Measurements from ENCODE around the gene COX10.
"Not testable (repeated sequence)": the region's sequence is repeated elsewhere in the genome, so short reads cannot be mapped to it uniquely, and the experiment has no call there.

Gene COX10

GRCh38 chr17:14211246-14211645, 141.9 kb downstream of the COX10 start:
- Histone ChIP-seq H3K9me3 (ENCODE audit: control insufficient read depth, low read depth, low read length) (no peaks in the 10 kb centered on the region), H3K9ac (ENCODE audit: low read length) (no peak overlapping the region), H3K27me3 (ENCODE audit: control insufficient read depth, insufficient read depth, low read length) (no peaks in the 10 kb centered on the region), H3K4me3 (ENCODE audit: low read length) (no peak overlapping the region), H3K36me3 (ENCODE audit: control insufficient read depth, low read depth, low read length) (peaks cover 3% of the 10 kb centered on the region), H3K4me1 (ENCODE audit: control insufficient read depth, low read depth, low read length) (no peaks in the 10 kb centered on the region), H3K27ac (ENCODE audit: low read length) (no peak overlapping the region)

- Histone ChIP-seq H3K4me3 (ENCODE audit: low read length) (no peak overlapping the region), H3K4me1 (ENCODE audit: control insufficient read depth, low read depth, low read length) (no peaks in the 10 kb centered on the region), H3K36me3 (ENCODE audit: control insufficient read depth, low read depth, low read length) (peaks cover 3% of the 10 kb centered on the region), H3K9ac (ENCODE audit: low read length) (no peak overlapping the region), H3K27me3 (ENCODE audit: control insufficient read depth, insufficient read depth, low read length) (no peaks in the 10 kb centered on the region), H3K27ac (ENCODE audit: low read length) (no peak overlapping the region), H3K9me3 (ENCODE audit: control insufficient read depth, low read depth, low read length) (no peaks in the 10 kb centered on the region)
Observed at GRCh38 chr17:14211801-14212200, 142.5 kb downstream of the COX10 start.

- no peaks in the 10 kb centered on the region for H3K4me1 ChIP-seq (ENCODE audit: control insufficient read depth, low read depth, low read length)
- H3K4me3 ChIP-seq (ENCODE audit: low read length): no peak overlapping the region
- no peaks in the 10 kb centered on the region for H3K27me3 ChIP-seq (ENCODE audit: control insufficient read depth, insufficient read depth, low read length)
- no peak overlapping the region for H3K27ac ChIP-seq (ENCODE audit: low read length)
- H3K36me3 ChIP-seq (ENCODE audit: control insufficient read depth, low read depth, low read length): peaks cover 2% of the 10 kb centered on the region
- H3K9ac ChIP-seq (ENCODE audit: low read length): no peak overlapping the region
- no peaks in the 10 kb centered on the region for H3K9me3 ChIP-seq (ENCODE audit: control insufficient read depth, low read depth, low read length)
Observed at GRCh38 chr17:14212401-14212800, 143.1 kb downstream of the COX10 start.

- no peaks in the 10 kb centered on the region for H3K4me1 ChIP-seq (ENCODE audit: control insufficient read depth, low read depth, low read length)
- H3K9me3 ChIP-seq (ENCODE audit: control insufficient read depth, low read depth, low read length): no peaks in the 10 kb centered on the region
- no peak overlapping the region for H3K27ac ChIP-seq (ENCODE audit: low read length)
- no peaks in the 10 kb centered on the region for H3K27me3 ChIP-seq (ENCODE audit: control insufficient read depth, insufficient read depth, low read length)
- H3K4me3 ChIP-seq (ENCODE audit: low read length): no peak overlapping the region
- no peaks in the 10 kb centered on the region for H3K36me3 ChIP-seq (ENCODE audit: control insufficient read depth, low read depth, low read length)
- H3K9ac ChIP-seq (ENCODE audit: low read length): no peak overlapping the region
Observed at GRCh38 chr17:14214271-14214670, 145.0 kb downstream of the COX10 start.

DNA sequence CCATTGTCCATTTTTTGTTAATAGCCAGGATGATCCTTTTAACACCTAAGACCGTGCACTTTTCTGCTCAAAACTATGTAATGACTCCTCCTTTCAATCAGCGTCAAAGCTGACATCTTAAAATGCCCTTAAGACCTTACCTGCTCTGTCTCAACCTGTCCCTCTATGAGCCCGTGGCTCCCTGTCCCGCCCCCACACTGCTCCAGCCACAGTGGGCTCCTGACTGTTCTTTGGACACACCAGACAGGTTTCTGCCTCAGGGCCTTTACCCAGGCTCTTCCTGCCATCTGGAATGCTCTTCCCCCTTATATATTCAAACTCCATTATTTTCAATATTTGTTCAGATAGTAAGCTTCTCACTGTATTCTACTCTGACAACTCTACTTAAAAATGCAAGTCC, 153.3 kb downstream of the COX10 start:
- H3K27ac ChIP-seq (ENCODE audit: low read length): no peak overlapping the region
- H3K36me3 ChIP-seq (ENCODE audit: control insufficient read depth, low read depth, low read length): no peaks in the 10 kb centered on the region
- H3K4me1 ChIP-seq (ENCODE audit: control insufficient read depth, low read depth, low read length): no peaks in the 10 kb centered on the region
- H3K27me3 ChIP-seq (ENCODE audit: control insufficient read depth, insufficient read depth, low read length): no peaks in the 10 kb centered on the region
- no peak overlapping the region for H3K9ac ChIP-seq (ENCODE audit: low read length)
- H3K9me3 ChIP-seq (ENCODE audit: control insufficient read depth, low read depth, low read length): no peaks in the 10 kb centered on the region
- H3K4me3 ChIP-seq (ENCODE audit: low read length): no peak overlapping the region

DNA sequence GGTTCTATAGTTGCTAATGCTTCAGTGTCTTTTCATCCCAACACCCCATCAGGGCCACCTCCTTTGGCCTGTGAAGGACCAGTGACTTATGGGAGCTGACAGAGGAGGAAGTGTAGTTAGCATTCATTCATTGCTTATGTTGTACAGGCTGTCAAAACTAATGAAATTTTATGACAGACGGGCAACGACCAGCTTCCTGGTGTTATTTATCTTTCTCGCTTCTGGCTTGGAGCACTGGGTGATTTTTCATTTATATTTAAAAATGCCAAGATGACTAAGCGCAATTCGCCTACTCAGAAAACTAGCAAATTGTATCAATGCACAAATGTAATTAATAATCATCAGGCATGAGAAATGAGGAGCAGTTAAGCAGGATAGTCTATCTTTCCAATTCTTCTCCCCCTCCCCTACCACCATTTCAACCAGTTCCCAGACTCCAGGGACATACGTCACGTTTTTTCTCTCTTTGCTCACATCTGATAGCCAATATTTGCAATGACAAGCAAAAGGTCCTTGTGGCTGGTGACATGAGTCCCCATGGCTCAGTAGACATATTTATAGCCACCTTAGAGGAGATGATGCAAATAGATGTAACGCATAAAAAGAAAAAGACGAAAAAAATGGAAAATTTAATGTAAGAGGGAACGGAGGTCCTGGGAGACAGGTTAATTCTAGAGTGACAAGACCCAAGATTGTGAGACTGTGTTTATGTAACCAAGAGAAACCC, 156.1 kb downstream of the COX10 start:
- Histone ChIP-seq H3K36me3 (ENCODE audit: control insufficient read depth, low read depth, low read length) (no peaks in the 10 kb centered on the region), H3K4me3 (ENCODE audit: low read length) (no peak overlapping the region), H3K4me1 (ENCODE audit: control insufficient read depth, low read depth, low read length) (no peaks in the 10 kb centered on the region), H3K9me3 (ENCODE audit: control insufficient read depth, low read depth, low read length) (no peaks in the 10 kb centered on the region), H3K27ac (ENCODE audit: low read length) (no peak overlapping the region), H3K9ac (ENCODE audit: low read length) (no peak overlapping the region), H3K27me3 (ENCODE audit: control insufficient read depth, insufficient read depth, low read length) (no peaks in the 10 kb centered on the region)

DNA sequence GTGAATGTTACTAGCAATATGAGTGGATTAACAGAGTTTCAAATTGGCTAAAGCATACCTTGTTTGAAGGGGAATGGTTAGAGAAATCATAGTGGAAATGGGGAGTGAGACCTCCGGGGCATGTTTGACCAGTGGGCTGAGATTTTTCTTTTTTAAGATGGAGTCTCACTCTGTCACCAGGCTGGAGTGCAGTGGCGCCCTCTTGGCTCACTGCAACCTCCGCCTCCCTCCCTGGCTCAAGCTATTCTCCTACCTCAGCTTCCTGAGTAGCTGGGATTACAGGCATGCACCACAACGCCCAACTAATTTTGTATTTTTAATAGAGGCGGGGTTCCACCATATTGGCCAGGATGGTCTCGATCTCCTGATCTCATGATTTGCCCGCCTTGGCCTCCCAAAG, 157.7 kb downstream of the COX10 start:
- Histone ChIP-seq H3K36me3 (ENCODE audit: control insufficient read depth, low read depth, low read length) (no peaks in the 10 kb centered on the region), H3K9me3 (ENCODE audit: control insufficient read depth, low read depth, low read length) (no peaks in the 10 kb centered on the region), H3K4me3 (ENCODE audit: low read length) (no peak overlapping the region), H3K4me1 (ENCODE audit: control insufficient read depth, low read depth, low read length) (no peaks in the 10 kb centered on the region), H3K27me3 (ENCODE audit: control insufficient read depth, insufficient read depth, low read length) (no peaks in the 10 kb centered on the region), H3K9ac (ENCODE audit: low read length) (no peak overlapping the region), H3K27ac (ENCODE audit: low read length) (no peak overlapping the region)

GRCh38 chr17:14228903-14229302, 159.6 kb downstream of the COX10 start:
- H3K9me3 ChIP-seq (ENCODE audit: control insufficient read depth, low read depth, low read length): no peaks in the 10 kb centered on the region
- no peaks in the 10 kb centered on the region for H3K4me1 ChIP-seq (ENCODE audit: control insufficient read depth, low read depth, low read length)
- no peak overlapping the region for H3K27ac ChIP-seq (ENCODE audit: low read length)
- no peak overlapping the region for H3K9ac ChIP-seq (ENCODE audit: low read length)
- no peaks in the 10 kb centered on the region for H3K27me3 ChIP-seq (ENCODE audit: control insufficient read depth, insufficient read depth, low read length)
- H3K36me3 ChIP-seq (ENCODE audit: control insufficient read depth, low read depth, low read length): no peaks in the 10 kb centered on the region
- no peak overlapping the region for H3K4me3 ChIP-seq (ENCODE audit: low read length)

DNA sequence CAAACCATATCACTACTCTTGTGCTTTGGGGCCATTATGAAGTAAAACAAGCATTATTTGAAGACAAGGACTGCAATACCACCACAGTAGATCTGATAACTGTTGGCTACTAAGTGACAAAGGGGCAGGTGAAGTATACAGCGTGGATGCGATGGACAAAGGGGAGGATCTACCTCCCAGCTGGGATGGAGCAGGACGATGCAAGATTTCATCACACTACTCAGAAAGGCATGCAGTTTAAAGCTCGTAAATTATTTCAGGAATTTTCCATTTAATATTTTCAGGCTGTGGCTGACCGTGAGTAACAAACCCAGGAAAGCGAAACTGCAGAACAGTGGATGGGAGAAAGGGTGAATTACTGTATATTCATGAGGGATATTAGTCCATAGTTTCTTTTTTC, 161.9 kb downstream of the COX10 start:
- H3K4me1 ChIP-seq (ENCODE audit: control insufficient read depth, low read depth, low read length); H3K27me3 ChIP-seq (ENCODE audit: control insufficient read depth, insufficient read depth, low read length); H3K9ac ChIP-seq (ENCODE audit: low read length); H3K4me3 ChIP-seq (ENCODE audit: low read length); H3K36me3 ChIP-seq (ENCODE audit: control insufficient read depth, low read depth, low read length); H3K27ac ChIP-seq (ENCODE audit: low read length); H3K9me3 ChIP-seq (ENCODE audit: control insufficient read depth, low read depth, low read length): not testable (repeated sequence)

GRCh38 chr17:14235047-14235446, 165.7 kb downstream of the COX10 start:
- H3K27ac ChIP-seq (ENCODE audit: low read length); H3K27me3 ChIP-seq (ENCODE audit: control insufficient read depth, insufficient read depth, low read length); H3K36me3 ChIP-seq (ENCODE audit: control insufficient read depth, low read depth, low read length); H3K9ac ChIP-seq (ENCODE audit: low read length); H3K4me1 ChIP-seq (ENCODE audit: control insufficient read depth, low read depth, low read length); H3K9me3 ChIP-seq (ENCODE audit: control insufficient read depth, low read depth, low read length); H3K4me3 ChIP-seq (ENCODE audit: low read length): not testable (repeated sequence)

DNA sequence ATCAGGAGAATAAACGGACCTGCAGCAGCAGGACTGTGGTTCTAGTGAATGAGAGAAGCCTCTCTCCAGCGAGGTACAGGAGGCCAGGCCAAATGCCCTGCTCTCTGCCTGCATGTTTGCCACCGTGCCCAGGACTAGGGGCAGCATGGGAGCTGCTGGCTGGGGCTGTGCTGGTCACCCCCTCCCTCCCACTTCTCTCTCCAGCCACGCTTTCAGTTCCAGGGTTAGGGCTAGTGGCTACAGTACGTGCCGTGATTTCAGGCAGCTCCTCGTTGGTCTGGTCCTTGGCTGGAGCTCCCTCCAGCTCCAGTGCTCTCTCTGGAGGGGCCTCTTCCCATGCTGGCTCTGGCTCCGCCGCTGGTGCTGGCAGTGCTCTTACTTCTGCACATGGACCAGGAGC, 166.7 kb downstream of the COX10 start:
- not testable (repeated sequence) for H3K9ac ChIP-seq (ENCODE audit: low read length); H3K4me3 ChIP-seq (ENCODE audit: low read length); H3K27me3 ChIP-seq (ENCODE audit: control insufficient read depth, insufficient read depth, low read length); H3K36me3 ChIP-seq (ENCODE audit: control insufficient read depth, low read depth, low read length); H3K4me1 ChIP-seq (ENCODE audit: control insufficient read depth, low read depth, low read length); H3K9me3 ChIP-seq (ENCODE audit: control insufficient read depth, low read depth, low read length); H3K27ac ChIP-seq (ENCODE audit: low read length)

GRCh38 chr17:14236762-14237161, 167.5 kb downstream of the COX10 start, which contains the start of gene CDRT15:
CDRT15 (minus strand) TSS chr17:14236862; CDS start chr17:14236833, 29 bp downstream.
- H3K4me3 ChIP-seq (ENCODE audit: low read length); H3K27me3 ChIP-seq (ENCODE audit: control insufficient read depth, insufficient read depth, low read length); H3K36me3 ChIP-seq (ENCODE audit: control insufficient read depth, low read depth, low read length); H3K9me3 ChIP-seq (ENCODE audit: control insufficient read depth, low read depth, low read length); H3K4me1 ChIP-seq (ENCODE audit: control insufficient read depth, low read depth, low read length); H3K9ac ChIP-seq (ENCODE audit: low read length); H3K27ac ChIP-seq (ENCODE audit: low read length): not testable (repeated sequence)
